CD4-positive, alpha-beta T cell treated with Interferon alpha-2 for 1 hour (primary cell): ENCODE measurements around the gene IGSF11.
"Not testable (repeated sequence)": the region's sequence is repeated elsewhere in the genome, so short reads cannot be mapped to it uniquely, and the experiment has no call there.

Experiments used
- DNase-seq, 2 donors: peaks; one replicate each; pipeline ENCODE4 v3.0.0-alpha.2; 2020 to 2022

The IGSF11 gene

GRCh38 chr3:119034256-119035013 lies at the start of gene IGSF11:
Gene IGSF11 (minus strand): TSS chr3:119034846. CDS start chr3:119034582, 264 bp downstream.
- peak; percentile 36 to 63 for DNase-seq

GRCh38 chr3:119080364-119080763 lies 45.7 kb upstream of the IGSF11 start:
- DNase-seq, result no peak

GRCh38 chr3:119073258-119074001 lies 38.8 kb upstream of the IGSF11 start:
- DNase-seq, result peak in 1 of 2 donors; percentile 1

GRCh38 chr3:119072451-119072850 lies 37.8 kb upstream of the IGSF11 start:
- DNase-seq, result not testable (repeated sequence)

GRCh38 chr3:119069725-119070124 lies 35.1 kb upstream of the IGSF11 start:
- DNase-seq, result no peak

- DNase-seq, result no peak
These were observed 28.8 kb upstream of the IGSF11 start for GRCh38 chr3:119063471-119063870.

- DNase-seq, result no peak
These were observed 28.2 kb upstream of the IGSF11 start for GRCh38 chr3:119062892-119063291.

- no peak for DNase-seq
These were observed 9.9 kb upstream of the IGSF11 start for GRCh38 chr3:119044593-119044992.

GRCh38 chr3:119042162-119042561 lies 7.5 kb upstream of the IGSF11 start:
- no peak for DNase-seq

- DNase-seq, result no peak
These were observed 334 bp upstream of the IGSF11 start for GRCh38 chr3:119035014-119035346.

- DNase-seq, result no peak
These were observed 1.0 kb downstream of the IGSF11 start for GRCh38 chr3:119033393-119034255.

GRCh38 chr3:119025171-119025795 lies 9.4 kb downstream of the IGSF11 start:
- no peak for DNase-seq

- no peak for DNase-seq
These were observed 14.7 kb downstream of the IGSF11 start for GRCh38 chr3:119019767-119020518.

GRCh38 chr3:119018690-119019463 lies 15.8 kb downstream of the IGSF11 start:
- DNase-seq, result no peak

- DNase-seq, result no peak
These were observed 18.7 kb downstream of the IGSF11 start for GRCh38 chr3:119015942-119016341.

- DNase-seq, result no peak
These were observed 20.7 kb downstream of the IGSF11 start for GRCh38 chr3:119013951-119014350.

GRCh38 chr3:119011528-119011927 lies 23.1 kb downstream of the IGSF11 start:
- no peak for DNase-seq

- DNase-seq, result no peak
These were observed 37.5 kb downstream of the IGSF11 start for GRCh38 chr3:118997190-118997589.

GRCh38 chr3:118991775-118992174 lies 42.9 kb downstream of the IGSF11 start:
- DNase-seq, result no peak

GRCh38 chr3:118990823-118991560 lies 43.7 kb downstream of the IGSF11 start:
- no peak for DNase-seq
